Embryonic facial prominence (tissue), 1 donor: ENCODE results near the gene GAL3ST3.
A peak's percentile ranks its signal among the peaks of the same experiment; 100 is the strongest.
"Not testable (repeated sequence)": the region's sequence is repeated elsewhere in the genome, so short reads cannot be mapped to it uniquely, and the experiment has no call there.

Source experiments
- DNase-seq: peaks from one replicate; pipeline ENCODE4 v3.0.0-alpha.2; 2016; ENCODE audit errors: extremely low spot score

The GAL3ST3 gene

GRCh38 chr11:66048547-66049323 is at the start of gene GAL3ST3:
Gene GAL3ST3, minus strand, starts transcription at chr11:66049161. Its CDS starts 3,746 bp downstream, at chr11:66045415.
- no peak for DNase-seq

- DNase-seq: not testable (repeated sequence)
Measured at GRCh38 chr11:66092125-66092524, 43.2 kb upstream of the GAL3ST3 start.

DNA sequence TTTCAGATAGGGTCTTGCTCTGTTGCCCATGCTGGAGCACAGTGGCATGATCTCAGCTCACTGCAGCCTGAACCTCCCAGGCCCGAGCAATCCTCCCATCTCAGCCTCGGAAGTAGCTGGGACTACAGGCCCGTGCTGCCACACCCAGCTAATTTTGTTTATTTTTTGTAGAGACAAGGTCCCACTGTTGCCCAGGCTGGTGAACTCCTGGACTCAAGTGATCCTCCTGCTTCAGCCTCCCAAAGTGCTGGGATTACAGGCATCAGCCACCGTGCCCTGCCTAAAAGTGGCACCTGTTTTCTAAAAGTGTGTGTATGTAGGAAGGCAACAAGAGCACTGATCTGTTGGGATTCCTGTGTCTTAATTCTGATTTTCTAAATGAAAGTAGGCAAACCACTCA is 41.3 kb upstream of the GAL3ST3 start:
- DNase-seq: no peak

GRCh38 chr11:66089067-66089466 is 40.1 kb upstream of the GAL3ST3 start:
- DNase-seq: no peak

DNA sequence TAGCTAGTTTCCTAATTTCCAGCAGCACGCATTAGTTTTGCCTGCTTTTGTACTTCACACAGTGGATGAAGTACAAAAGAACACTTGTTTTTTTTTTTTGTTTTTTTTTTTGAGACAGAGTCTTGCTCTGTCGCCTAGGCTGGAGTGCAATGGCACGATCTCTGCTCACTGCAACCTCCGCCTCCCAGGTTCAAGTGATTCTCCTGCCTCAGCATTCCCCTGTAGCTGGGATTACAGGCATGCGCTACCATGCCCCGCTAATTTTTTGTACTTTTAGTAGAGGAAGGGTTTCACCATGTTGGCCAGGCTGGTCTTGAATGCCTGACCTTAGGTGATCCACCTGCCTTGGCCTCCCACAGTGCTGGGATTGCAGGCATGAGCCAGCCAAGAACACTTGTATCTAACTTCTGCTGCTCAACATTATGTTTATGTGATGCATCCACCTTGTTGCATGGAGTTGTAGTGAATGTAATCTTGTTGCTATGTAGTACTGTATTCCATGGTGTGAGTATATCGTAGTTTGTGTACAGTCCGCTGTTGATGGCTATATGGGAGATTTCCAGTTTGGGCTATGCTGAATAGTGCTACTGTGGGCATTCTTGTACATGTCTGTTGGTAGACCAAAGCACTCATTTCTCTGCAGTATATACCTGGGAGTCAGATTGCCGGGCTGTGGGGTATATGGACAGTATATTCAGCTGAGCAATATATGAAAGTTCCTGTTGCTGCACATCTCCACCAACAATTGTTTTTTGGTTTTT is 38.4 kb upstream of the GAL3ST3 start:
- no peak for DNase-seq

DNA sequence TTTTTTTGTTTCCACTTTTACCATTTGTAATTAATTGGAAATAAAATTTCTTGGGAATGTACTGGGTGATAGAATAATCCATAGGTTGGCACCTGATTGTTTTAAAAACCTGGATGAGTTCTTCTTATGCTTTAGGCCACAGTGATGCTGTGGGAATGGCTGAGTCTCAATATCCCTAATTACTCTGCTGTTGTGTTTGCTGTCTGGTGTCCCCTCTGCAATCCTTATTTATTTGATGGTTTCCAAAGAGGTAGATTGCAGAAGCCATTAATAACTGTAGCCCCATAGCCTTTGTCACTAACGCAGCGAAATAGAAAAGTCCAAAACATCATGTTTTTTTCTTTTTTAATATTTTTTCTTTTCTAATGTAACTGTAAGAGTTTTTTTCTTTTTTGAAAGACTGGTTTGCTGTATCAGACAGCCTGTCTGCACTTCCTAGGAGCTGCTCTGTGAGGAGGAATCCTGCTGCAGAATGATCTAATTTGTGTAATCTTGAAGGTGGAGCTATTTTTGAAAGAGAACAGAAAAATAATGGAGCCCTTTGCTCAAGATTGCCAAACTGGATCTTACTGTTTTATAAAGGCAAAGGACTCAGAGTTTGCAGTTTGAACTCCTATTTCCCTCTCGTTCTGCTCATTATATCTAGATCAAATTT is 36.0 kb upstream of the GAL3ST3 start:
- no peak for DNase-seq

DNA sequence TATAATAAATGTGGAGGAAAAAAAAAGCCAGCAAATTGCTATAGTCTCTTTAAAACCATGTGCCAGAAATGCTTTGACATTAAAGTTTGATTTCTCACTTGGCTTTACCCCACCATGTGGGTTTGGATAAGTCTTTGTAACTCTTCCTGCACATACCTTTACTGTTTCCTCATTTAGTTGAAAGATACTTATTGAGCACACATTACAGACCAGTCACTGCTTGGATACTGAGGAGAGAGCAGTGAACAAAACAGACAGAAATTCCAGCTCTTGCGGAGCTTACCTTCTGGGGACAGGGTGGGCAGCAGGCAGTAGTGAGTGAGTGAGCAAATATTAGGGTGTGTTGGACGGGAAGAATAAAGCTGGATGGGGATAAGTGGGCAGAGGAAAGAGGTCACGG is 34.8 kb upstream of the GAL3ST3 start:
- no peak for DNase-seq

DNA sequence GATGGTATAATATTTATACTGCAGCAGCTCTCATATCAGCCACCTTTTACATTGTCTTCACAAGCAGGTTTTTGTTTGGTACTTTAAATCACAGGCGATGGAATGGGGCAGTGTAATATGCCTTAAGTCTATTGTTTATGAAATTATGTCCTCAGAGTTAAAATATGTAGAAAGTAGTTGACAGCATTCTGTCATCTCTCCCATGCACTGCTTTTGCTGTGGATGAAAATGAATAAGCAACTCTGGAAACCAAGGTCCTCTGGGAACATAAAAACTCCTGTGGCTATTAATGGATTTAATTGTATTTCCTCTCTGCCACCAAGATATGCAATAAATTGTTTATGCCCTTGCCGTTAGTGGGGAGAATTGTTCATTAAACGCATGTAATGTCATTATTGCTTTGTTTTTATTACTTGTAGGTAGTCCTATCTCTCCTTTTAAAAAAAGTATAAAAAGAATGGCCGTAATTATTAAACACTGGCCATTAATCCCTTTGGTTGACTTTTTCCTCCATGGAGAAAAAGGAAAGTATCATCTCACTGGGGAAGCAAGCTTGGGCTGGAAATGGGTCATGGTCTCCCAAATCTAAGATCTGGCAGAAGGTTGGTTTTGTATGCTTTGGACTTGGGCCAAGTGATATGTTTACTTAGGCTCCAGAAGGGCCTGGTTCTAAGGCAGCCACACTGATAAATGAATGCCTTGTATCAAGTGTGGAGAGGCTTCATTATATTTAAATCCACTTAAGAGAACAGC is 34.2 kb upstream of the GAL3ST3 start:
- DNase-seq: no peak

GRCh38 chr11:66081505-66081904 is 32.5 kb upstream of the GAL3ST3 start:
- peak; percentile 43 for DNase-seq

DNA sequence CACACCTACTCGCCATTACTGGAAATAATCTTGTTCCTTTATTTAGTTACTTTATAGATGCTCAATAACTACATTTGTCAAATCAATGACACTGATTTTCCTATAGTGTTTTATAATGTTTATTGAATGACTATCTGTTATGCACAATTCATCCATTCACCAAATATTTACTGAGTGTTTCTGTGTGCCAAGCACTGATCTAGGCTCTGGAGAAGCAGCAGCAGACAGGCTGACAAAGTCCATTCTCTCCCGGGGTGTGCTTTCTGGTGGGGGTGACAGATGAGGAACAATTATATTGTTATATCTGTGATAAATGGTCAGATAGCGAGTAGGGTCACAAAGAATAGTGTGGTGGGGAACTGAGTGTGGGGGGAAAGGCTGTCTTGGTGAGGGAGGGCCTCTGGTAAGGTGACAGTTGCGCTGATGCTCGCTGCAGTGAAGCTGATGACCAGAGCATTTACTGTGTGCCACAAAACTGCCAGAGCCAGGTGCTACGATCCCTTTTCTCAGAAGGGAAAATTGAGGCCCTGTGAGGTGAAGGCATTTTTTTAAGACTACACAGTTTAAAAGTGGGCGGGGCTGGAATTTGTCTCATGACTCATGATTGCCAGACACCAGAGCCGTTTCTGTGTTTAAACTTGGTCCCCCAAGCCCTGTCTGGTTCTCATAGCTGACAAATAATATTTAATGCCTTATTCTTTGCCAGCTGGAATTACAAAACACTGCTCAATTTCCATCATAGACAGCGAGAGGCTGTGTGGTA is 31.3 kb upstream of the GAL3ST3 start:
- DNase-seq: no peak

DNA sequence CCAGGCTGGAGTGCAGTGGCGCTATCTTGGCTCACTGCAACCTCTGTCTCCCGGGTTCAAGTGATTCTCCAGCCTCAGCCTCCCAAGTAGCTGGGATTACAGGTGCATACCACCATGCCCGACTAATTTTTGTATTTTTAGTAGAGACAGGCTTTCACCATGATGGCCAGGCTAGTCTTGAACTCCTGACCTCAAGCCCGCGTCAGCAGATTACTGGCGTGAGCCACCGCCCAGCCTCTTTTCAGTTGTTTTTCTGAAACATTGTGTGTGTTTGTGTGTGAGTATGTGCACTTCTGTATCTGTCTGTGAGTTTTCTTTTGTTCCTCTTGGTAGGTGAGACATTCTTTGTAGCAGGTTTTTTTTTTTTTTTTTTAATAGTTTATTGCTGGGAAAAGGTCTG is 30.0 kb upstream of the GAL3ST3 start:
- not testable (repeated sequence) for DNase-seq

GRCh38 chr11:66077927-66078326 is 29.0 kb upstream of the GAL3ST3 start:
- DNase-seq: no peak

DNA sequence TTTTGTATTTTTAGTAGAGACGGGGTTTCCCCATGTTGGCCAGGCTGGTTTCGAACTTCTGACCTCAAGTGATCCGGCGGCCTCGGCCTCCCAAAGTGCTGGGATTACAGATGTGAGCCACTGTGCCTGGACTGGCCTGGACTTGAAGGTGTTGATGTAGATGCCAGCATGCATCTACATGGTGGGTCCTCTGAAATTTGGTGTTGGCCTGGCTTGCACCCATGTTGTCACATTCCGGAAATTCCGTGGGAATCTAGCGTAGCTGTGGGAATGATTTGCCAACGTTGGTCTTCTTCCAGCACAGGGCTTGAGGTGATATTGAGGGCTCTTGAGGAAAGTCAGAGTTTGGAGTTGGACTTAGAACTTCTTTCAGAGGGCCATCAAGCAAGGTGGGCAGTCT is 27.6 kb upstream of the GAL3ST3 start:
- DNase-seq: no peak

DNA sequence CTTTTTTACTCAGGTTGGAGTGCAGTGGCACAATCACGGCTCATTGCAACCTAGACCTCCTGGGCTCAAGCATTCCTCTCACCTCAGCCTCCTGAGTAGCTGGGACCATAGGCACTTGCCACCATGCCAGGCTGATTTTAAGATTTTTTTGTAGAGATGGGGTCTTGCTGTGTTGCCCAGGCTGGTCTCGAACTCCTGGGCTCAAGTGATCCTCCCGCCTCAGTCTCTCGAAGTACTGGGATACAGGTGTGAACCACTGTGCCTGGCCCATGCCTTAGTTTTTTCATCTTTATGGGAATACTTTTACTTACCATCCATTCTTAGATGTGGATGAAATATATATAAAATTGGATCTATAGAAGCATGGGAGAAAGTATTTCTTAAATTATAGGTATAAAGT is 26.3 kb upstream of the GAL3ST3 start:
- DNase-seq: no peak

- no peak for DNase-seq
Measured at GRCh38 chr11:66073669-66074068, 24.7 kb upstream of the GAL3ST3 start.

GRCh38 chr11:66072518-66072917 is 23.6 kb upstream of the GAL3ST3 start:
- no peak for DNase-seq

GRCh38 chr11:66072081-66072480 is 23.1 kb upstream of the GAL3ST3 start:
- no peak for DNase-seq

GRCh38 chr11:66071381-66071801 is 22.4 kb upstream of the GAL3ST3 start:
- DNase-seq: no peak

DNA sequence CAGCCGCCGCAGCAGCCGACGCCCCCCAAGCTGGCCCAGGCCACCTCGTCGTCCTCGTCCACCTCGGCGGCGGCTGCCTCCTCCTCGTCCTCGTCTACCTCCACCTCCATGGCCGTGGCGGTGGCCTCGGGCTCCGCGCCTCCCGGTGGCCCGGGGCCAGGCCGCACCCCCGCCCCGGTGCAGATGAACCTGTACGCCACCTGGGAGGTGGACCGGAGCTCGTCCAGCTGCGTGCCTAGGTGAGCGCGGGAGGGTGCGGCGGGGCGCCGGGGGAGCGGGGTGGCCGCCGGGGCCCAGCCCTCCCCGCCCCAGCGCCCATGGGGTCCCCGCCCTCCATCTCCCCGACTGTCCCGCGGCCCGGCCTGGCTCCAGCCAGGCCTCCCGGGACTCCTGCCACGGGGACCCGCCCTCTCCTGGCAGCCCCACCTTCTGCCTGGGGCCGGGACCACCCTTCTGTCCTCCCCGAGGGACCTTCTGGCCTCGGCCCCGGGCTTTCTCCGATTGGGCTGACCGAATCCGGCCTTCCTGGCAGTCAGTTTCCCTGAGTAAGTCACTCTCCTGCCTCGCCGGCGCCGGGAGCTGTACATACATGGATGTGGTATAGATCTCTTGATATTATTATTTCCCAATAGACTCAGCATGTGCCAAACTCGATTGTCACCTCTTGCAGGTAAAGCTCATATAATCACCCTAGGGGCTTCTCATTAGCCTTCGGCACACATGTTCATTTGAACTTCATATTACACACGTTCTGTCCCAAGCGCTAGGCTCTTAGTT is 21.8 kb upstream of the GAL3ST3 start:
- no peak for DNase-seq
